ENCODE measurements around the gene LAMA3. TPM values are rescaled to one million over a fixed set of nuclear protein-coding genes. Genes with fewer than 3 reads are reported as not detected.
"Not testable (repeated sequence)": the region's sequence is repeated elsewhere in the genome, so short reads cannot be mapped to it uniquely, and the experiment has no call there.

The LAMA3 gene
- total RNA-seq, 4 donors from 2014 or later, result 155 to 456 (median 173) TPM

DNA sequence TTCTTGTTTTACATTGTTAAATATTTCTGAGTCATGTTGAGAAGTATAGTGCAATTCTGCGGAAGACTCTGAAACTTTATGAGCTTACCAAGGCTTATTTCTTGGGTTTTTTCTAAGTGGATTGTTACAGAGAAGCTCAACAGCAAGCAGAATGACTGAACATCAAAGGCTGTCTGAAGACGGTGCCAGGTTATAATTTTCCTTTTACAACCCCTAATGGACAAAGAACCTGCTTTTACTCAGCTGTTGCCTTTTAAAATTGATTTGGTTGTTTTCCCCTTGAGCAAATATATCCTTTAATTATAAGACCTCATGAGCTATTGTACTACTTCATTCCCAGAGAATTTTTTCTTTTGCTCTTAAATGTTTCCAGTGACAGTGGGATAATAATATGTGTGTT, 41.6 kb downstream of the LAMA3 start:
- DNase-seq (ENCODE audit: low spot score in 2 of 2), result no peak
- intact Hi-C loops (cut with DNase I; ENCODE audit: low total_unique reads), result no loop called here
- 72 to 79% methylated on average over 2 of the region's 2 CpGs for WGBS, 2 donors
- TF ChIP-seq POLR2A (IDR thresholded peaks at IDR 0.05), result no peak
- TF ChIP-seq, protein P1, sequence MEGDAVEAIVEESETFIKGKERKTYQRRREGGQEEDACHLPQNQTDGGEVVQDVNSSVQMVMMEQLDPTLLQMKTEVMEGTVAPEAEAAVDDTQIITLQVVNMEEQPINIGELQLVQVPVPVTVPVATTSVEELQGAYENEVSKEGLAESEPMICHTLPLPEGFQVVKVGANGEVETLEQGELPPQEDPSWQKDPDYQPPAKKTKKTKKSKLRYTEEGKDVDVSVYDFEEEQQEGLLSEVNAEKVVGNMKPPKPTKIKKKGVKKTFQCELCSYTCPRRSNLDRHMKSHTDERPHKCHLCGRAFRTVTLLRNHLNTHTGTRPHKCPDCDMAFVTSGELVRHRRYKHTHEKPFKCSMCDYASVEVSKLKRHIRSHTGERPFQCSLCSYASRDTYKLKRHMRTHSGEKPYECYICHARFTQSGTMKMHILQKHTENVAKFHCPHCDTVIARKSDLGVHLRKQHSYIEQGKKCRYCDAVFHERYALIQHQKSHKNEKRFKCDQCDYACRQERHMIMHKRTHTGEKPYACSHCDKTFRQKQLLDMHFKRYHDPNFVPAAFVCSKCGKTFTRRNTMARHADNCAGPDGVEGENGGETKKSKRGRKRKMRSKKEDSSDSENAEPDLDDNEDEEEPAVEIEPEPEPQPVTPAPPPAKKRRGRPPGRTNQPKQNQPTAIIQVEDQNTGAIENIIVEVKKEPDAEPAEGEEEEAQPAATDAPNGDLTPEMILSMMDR (IDR thresholded peaks at IDR 0.05), result no peak
- H3K4me3 ChIP-seq (ENCODE audit: low read depth, poor library complexity, severe bottlenecking), result no peak overlapping the region

DNA sequence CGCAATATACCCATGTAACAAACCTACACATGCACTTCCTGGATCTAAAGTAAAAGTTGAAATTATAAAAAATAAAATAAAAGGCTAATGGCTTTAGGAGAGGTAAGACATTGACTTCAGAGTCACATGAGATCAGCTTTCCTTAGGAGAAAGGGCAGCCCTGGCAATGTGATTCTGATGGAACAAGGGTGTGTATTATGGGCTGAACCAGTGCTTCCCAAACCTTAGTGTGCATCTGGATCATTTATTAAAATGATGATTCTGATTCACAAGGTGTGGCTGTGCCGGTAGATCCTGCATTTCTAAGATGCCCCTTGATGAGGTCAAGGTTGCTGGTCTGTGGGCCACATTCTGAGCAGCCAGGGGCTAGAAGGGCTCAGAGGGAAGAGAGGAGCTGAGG, 42.6 kb downstream of the LAMA3 start:
- no peak for DNase-seq (ENCODE audit: low spot score in 2 of 2)
- H3K4me3 ChIP-seq (ENCODE audit: low read depth, poor library complexity, severe bottlenecking), result no peak overlapping the region
- intact Hi-C loops (cut with DNase I; ENCODE audit: low total_unique reads), result no loop called here
- 86 to 91% methylated on average over 2 of the region's 2 CpGs for WGBS, 2 donors
- TF ChIP-seq, protein P1 (IDR thresholded peaks at IDR 0.05), result no peak
- no peak for TF ChIP-seq POLR2A (IDR thresholded peaks at IDR 0.05)

DNA sequence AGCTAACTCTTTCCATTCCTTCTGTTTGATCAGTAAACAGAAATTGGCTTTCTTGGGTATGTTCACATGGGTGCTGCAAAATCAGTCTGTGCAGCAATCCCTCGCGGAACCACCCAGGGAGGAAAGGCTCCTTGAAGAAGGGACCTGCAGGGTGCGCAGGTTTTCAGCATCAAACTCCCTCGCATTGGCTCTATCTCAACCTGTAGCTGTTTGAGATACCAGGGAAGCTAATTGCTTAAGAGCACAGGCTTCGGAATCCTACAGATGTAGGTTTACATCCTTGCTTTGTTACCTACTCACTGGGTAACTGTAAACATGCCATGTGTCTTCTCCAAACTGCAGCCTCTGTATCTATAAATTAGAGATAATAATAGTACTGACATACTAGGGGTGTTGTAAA, 43.2 kb downstream of the LAMA3 start:
- TF ChIP-seq, protein P1 (IDR thresholded peaks at IDR 0.05), result no peak
- TF ChIP-seq POLR2A (IDR thresholded peaks at IDR 0.05), result no peak
- WGBS, 2 donors, result 76 to 90% methylated on average over 5 of the region's 5 CpGs
- intact Hi-C loops (cut with DNase I; ENCODE audit: low total_unique reads), result no loop called here
- H3K4me3 ChIP-seq (ENCODE audit: low read depth, poor library complexity, severe bottlenecking), result no peak overlapping the region
- DNase-seq (ENCODE audit: low spot score in 2 of 2), result no peak

DNA sequence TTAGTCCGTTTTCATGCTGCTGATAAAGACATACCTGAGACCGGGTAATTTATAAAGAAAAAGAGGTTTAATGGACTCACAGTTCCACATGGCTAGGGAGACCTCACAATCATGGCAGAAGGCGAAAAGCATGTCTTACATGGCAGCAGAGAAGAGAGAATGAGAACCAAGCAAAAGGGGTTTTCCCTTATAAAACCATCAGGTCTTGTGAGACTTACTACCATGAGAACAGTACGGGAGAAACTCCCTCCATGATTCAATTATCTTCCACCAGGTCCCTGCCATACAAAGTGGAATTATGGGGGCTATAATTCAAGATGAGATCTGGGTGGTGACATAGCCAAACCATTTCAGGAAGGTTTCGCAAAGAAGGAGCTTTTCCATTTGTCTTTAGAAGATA, 44.0 kb downstream of the LAMA3 start:
- intact Hi-C loops (cut with DNase I; ENCODE audit: low total_unique reads); DNase-seq (ENCODE audit: low spot score in 2 of 2); H3K4me3 ChIP-seq (ENCODE audit: low read depth, poor library complexity, severe bottlenecking): not testable (repeated sequence)
- 84 to 90% methylated on average over 5 of the region's 5 CpGs for WGBS, 2 donors

DNA sequence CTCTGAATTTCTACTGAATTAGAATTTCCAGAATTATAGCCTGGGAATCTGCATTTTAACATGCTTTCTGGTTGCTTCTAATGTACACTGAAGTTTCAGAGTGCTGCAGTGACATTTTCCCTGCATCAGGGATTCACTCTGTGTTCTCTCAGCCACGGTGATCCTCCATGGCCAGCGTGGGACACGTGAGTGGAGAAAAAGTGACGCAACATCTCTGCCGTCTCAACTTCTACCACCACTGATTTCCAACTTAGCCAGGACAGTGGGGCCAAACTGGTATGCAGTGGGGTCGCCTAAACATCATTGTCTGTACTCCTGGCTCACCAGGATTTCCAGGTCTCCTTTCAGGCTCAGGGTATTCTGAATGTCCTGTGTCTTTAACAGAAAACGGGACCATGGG, 44.6 kb downstream of the LAMA3 start:
- no peak overlapping the region for H3K4me3 ChIP-seq (ENCODE audit: low read depth, poor library complexity, severe bottlenecking)
- DNase-seq (ENCODE audit: low spot score in 2 of 2), result no peak
- 90 to 96% methylated on average over 7 of the region's 7 CpGs for WGBS, 2 donors
- intact Hi-C loops (cut with DNase I; ENCODE audit: low total_unique reads), result no loop called here
- TF ChIP-seq, protein P1 (IDR thresholded peaks at IDR 0.05), result no peak
- no peak for TF ChIP-seq POLR2A (IDR thresholded peaks at IDR 0.05)

DNA sequence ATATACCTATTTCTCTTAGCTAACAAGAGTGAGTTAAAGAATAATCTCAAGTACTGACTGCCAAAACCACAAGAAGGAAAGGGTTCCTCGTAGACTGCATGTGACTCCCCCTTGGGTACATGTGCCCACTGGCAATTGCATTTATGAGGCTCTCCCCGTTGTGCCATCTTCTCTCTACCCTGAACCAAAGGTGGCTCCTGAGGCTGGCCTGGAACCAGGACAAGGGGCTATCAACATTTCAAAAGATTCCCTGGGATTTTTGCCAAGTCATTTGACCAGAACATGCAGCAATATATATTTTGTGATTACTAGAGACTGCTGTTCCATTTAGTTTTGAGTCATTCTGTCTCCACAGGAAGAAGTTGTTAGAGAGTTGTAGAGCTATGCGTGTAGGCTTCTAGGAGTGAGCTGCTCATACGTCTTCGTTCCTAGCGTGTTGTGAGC, 45.8 kb downstream of the LAMA3 start:
- no peak for DNase-seq (ENCODE audit: low spot score in 2 of 2)
- intact Hi-C loops (cut with DNase I; ENCODE audit: low total_unique reads), result no loop called here
- 58 to 62% methylated on average over 6 of the region's 6 CpGs for WGBS, 2 donors

More for the DNA sequence above, 45.8 kb downstream of the LAMA3 start:
- TF ChIP-seq, protein P1 (IDR thresholded peaks at IDR 0.05), result no peak
- no peak overlapping the region for H3K4me3 ChIP-seq (ENCODE audit: low read depth, poor library complexity, severe bottlenecking)
